ENCODE data around the gene CLEC20A.
A peak's percentile ranks its signal among the peaks of the same experiment; 100 is the strongest.

CLEC20A gene

DNA sequence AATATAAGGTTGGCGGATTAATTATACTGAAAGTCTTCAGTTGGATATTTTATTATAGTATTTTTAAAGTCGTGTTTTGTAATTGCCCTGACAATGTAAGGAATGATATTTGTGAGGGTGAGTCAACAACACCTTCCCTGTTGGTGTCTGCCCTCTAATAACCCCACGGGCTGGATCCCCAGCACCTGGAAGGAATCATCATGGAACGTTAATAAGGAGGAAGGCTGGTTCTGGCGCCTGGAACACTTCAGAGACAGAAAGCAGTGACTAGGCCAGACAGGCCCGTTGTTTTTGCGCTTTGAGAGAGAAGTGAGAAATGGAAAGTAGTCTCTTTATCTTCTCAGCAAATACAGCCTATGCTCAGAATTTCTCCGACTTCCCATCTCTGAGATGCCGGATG lies 47.8 kb upstream of the CLEC20A start (continued):
- TF ChIP-seq PRDM2 (tag by site-specific recombination; IDR thresholded peaks at IDR 0.05; ENCODE audit: borderline replicate concordance): no peak
- no peak for TF ChIP-seq ZNF416 (tag by site-specific recombination; IDR thresholded peaks at IDR 0.05)
- no peak for TF ChIP-seq CTCF (tag by site-specific recombination; IDR thresholded peaks at IDR 0.05)

- ChIA-PET CTCF (interaction anchor here (0.6 to 5.5 kb wide), 27 partner anchors 11 to 827 kb away, joined by 3 to 39 read pairs (median 3); no protein-coding TSS in a partner anchor), POLR2A (interaction anchor here (0.6 to 1.4 kb wide), 2 partner anchors 183 to 358 kb away, joined by 3 to 6 read pairs; partner anchors contain the start of gene RALGPS2)
- Histone ChIP-seq H3K4me1 (ENCODE audit: control insufficient read depth, insufficient read depth, low read length) (no peaks in the 10 kb centered on the region), H3K4me3 (ENCODE audit: low read depth, low read length) (peak overlapping the region; percentile 79), H3K27ac (ENCODE audit: extremely low read depth, low read depth, low read length) (peak overlapping the region; percentile 89; the same call in 1 of the 2 replicates), H3K36me3 (ENCODE audit: control insufficient read depth in 2 of 2, insufficient read depth in 1 of 2, low read length in 2 of 2) (peaks cover 4 to 17% of the 10 kb centered on the region in 2 experiments; a peak in 2 of 3 replicates), H3K9me3 (ENCODE audit: control insufficient read depth, insufficient read depth, low read depth, low read length) (no peaks in the 10 kb centered on the region)
- TF ChIP-seq ZNF561 (tag by site-specific recombination; IDR thresholded peaks at IDR 0.05; ENCODE audit: borderline replicate concordance) (0 out of 2 replicates have a peak, but pooled peaks have one; percentile 16), GLIS1 (tag by site-specific recombination; IDR thresholded peaks at IDR 0.05) (0 out of 2 replicates have a peak, but pooled peaks have one; percentile 1), ZBTB17 (tag by site-specific recombination; IDR thresholded peaks at IDR 0.05) (0 out of 2 replicates have a peak, but pooled peaks have one; percentile 15), EGR2 (tag by site-specific recombination; IDR thresholded peaks at IDR 0.05; ENCODE audit: low read depth) (no peak)
Measured at GRCh38 chr1:178543290-178543607, 46.5 kb upstream of the CLEC20A start.

GRCh38 chr1:178542554-178543289 lies 46.0 kb upstream of the CLEC20A start:
- Histone ChIP-seq H3K9me3 (ENCODE audit: control insufficient read depth, insufficient read depth, low read depth, low read length) (no peaks in the 10 kb centered on the region), H3K4me1 (ENCODE audit: control insufficient read depth, insufficient read depth, low read length) (no peaks in the 10 kb centered on the region), H3K36me3 (ENCODE audit: control insufficient read depth in 2 of 2, insufficient read depth in 1 of 2, low read length in 2 of 2) (peaks cover 4 to 12% of the 10 kb centered on the region in 2 experiments; a peak in 2 of 3 replicates), H3K4me3 (ENCODE audit: low read depth, low read length) (peak overlapping the region; percentile 79), H3K27ac (ENCODE audit: extremely low read depth, low read depth, low read length) (peak overlapping the region; percentile 89)
- POLR2A ChIA-PET: interaction anchor here (0.6 to 1.4 kb wide), 3 partner anchors 100 to 359 kb away, joined by 3 to 6 read pairs (median 5); partner anchors contain the start of gene RALGPS2
- CTCF ChIA-PET: interaction anchor here (0.5 to 5.5 kb wide), 32 partner anchors 11 to 828 kb away, joined by 3 to 39 read pairs (median 3); no protein-coding TSS in a partner anchor
- TF ChIP-seq ZNF623 (tag by site-specific recombination; IDR thresholded peaks at IDR 0.05) (no peak), ZXDB (tag by site-specific recombination; IDR thresholded peaks at IDR 0.05) (0 out of 2 replicates have a peak, but pooled peaks have one; percentile 25), PBX3 (CRISPR knock-in tag; IDR thresholded peaks at IDR 0.05) (peak; percentile 51), KLF17 (tag by site-specific recombination; IDR thresholded peaks at IDR 0.05) (peak; percentile 13; the same call in 1 of the 2 replicates), ZNF596 (tag by site-specific recombination; IDR thresholded peaks at IDR 0.05) (no peak; the same call in 1 of the 2 replicates), HOXD13 (CRISPR knock-in tag; IDR thresholded peaks at IDR 0.05; ENCODE audit: borderline replicate concordance) (no peak), EGR2 (tag by site-specific recombination; IDR thresholded peaks at IDR 0.05; ENCODE audit: low read depth) (peak; percentile 74), ZBTB10 (tag by site-specific recombination; IDR thresholded peaks at IDR 0.05) (peak; percentile 91)
- TF ChIP-seq, protein P1, sequence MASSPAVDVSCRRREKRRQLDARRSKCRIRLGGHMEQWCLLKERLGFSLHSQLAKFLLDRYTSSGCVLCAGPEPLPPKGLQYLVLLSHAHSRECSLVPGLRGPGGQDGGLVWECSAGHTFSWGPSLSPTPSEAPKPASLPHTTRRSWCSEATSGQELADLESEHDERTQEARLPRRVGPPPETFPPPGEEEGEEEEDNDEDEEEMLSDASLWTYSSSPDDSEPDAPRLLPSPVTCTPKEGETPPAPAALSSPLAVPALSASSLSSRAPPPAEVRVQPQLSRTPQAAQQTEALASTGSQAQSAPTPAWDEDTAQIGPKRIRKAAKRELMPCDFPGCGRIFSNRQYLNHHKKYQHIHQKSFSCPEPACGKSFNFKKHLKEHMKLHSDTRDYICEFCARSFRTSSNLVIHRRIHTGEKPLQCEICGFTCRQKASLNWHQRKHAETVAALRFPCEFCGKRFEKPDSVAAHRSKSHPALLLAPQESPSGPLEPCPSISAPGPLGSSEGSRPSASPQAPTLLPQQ (tag by site-specific recombination; IDR thresholded peaks at IDR 0.05): 0 out of 2 replicates have a peak, but pooled peaks have one; percentile 42
